ENCODE data around the gene JAM3.

JAM3 gene

GRCh38 chr11:134068829-134069425 is at the start of gene JAM3:
JAM3 (plus strand) TSS chr11:134069072; CDS start chr11:134069084, 12 bp downstream.
- peak; percentile 85 for DNase-seq (ENCODE audit: low read depth, low spot score)
- Histone ChIP-seq H3K9me3 (ENCODE audit: control insufficient read depth, insufficient read depth, low read length) (no peaks in the 10 kb centered on the region), H3K36me3 (ENCODE audit: control insufficient read depth, insufficient read depth, low read length) (no peaks in the 10 kb centered on the region), H3K27me3 (ENCODE audit: control insufficient read depth, insufficient read depth, low read length) (no peaks in the 10 kb centered on the region), H3K4me3 (ENCODE audit: low read length) (peak within 1 kb of the TSS; percentile 98), H3K4me1 (ENCODE audit: control insufficient read depth, insufficient read depth, low read length) (peaks cover 3% of the 10 kb centered on the region; the same call in 1 of the 2 replicates), H3K27ac (ENCODE audit: low read length) (no peak within 1 kb of the TSS)
- no CpG with 5 or more reads among the region's 57 CpGs for WGBS (ENCODE audit: insufficient coverage, insufficient read length)

GRCh38 chr11:134019500-134019899 is 49.4 kb upstream of the JAM3 start:
- Histone ChIP-seq H3K27ac (ENCODE audit: low read length) (no peak overlapping the region), H3K36me3 (ENCODE audit: control insufficient read depth, insufficient read depth, low read length) (no peaks in the 10 kb centered on the region), H3K4me1 (ENCODE audit: control insufficient read depth, insufficient read depth, low read length) (no peaks in the 10 kb centered on the region), H3K4me3 (ENCODE audit: low read length) (no peak overlapping the region), H3K27me3 (ENCODE audit: control insufficient read depth, insufficient read depth, low read length) (no peaks in the 10 kb centered on the region), H3K9me3 (ENCODE audit: control insufficient read depth, insufficient read depth, low read length) (no peaks in the 10 kb centered on the region)
- no CpG with 5 or more reads among the region's 7 CpGs for WGBS (ENCODE audit: insufficient coverage, insufficient read length)
- no peak for DNase-seq (ENCODE audit: low read depth, low spot score)

GRCh38 chr11:134020598-134020997 is 48.3 kb upstream of the JAM3 start:
- H3K9me3 ChIP-seq (ENCODE audit: control insufficient read depth, insufficient read depth, low read length) = no peaks in the 10 kb centered on the region
- no peaks in the 10 kb centered on the region for H3K27me3 ChIP-seq (ENCODE audit: control insufficient read depth, insufficient read depth, low read length)
- no peaks in the 10 kb centered on the region for H3K4me1 ChIP-seq (ENCODE audit: control insufficient read depth, insufficient read depth, low read length)
- H3K4me3 ChIP-seq (ENCODE audit: low read length) = no peak overlapping the region
- no peak for DNase-seq (ENCODE audit: low read depth, low spot score)
- WGBS (ENCODE audit: insufficient coverage, insufficient read length) = no CpG with 5 or more reads among the region's 13 CpGs
- no peak overlapping the region for H3K27ac ChIP-seq (ENCODE audit: low read length)
- no peaks in the 10 kb centered on the region for H3K36me3 ChIP-seq (ENCODE audit: control insufficient read depth, insufficient read depth, low read length)

DNA sequence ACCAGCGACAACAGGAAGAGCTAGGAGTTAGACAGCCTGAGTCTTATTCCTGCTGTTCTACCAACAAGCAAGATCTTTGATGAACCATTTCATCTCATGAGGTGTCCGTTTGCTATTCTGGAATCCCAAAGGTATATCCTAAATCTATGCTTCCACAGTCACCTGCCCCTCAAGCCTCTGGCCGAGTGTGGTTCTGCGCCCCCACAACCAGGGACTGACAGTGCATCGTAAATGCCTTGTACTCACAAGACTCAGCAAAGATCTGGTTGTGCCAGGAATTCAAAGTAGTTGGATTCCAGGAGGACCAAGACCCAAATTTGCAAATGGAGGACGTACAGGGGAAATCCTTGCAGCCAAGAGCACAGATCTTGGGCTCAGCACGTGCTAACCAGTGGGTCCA is 47.5 kb upstream of the JAM3 start:
- no peak for DNase-seq (ENCODE audit: low read depth, low spot score)
- H3K4me1 ChIP-seq (ENCODE audit: control insufficient read depth, insufficient read depth, low read length) = no peaks in the 10 kb centered on the region
- H3K4me3 ChIP-seq (ENCODE audit: low read length) = no peak overlapping the region
- WGBS (ENCODE audit: insufficient coverage, insufficient read length) = no CpG with 5 or more reads among the region's 7 CpGs
- H3K27me3 ChIP-seq (ENCODE audit: control insufficient read depth, insufficient read depth, low read length) = no peaks in the 10 kb centered on the region
- H3K27ac ChIP-seq (ENCODE audit: low read length) = no peak overlapping the region
- H3K9me3 ChIP-seq (ENCODE audit: control insufficient read depth, insufficient read depth, low read length) = no peaks in the 10 kb centered on the region
- H3K36me3 ChIP-seq (ENCODE audit: control insufficient read depth, insufficient read depth, low read length) = no peaks in the 10 kb centered on the region

DNA sequence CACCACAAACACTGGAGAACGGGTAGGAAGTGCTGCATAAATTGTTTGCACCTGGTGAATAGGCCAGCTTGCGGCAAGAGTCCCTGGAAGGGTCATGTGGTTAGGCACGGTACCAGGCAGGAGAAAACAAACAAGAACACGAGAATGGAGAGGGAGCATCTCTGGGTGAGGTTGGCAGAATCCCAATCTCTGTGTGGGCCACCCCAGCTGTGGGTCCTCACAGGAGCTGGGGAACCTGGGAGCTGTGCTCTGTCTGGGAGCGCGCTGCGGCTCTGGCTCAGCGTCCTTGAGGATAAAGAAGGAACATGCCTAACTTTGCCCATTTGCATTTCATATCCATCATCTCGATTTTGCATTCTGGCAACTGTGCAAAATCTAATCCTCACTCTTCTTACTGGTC is 46.1 kb upstream of the JAM3 start:
- H3K4me1 ChIP-seq (ENCODE audit: control insufficient read depth, insufficient read depth, low read length) = 0 out of 2 replicates have a peak, but pooled peaks cover 2% of the 10 kb centered on the region
- H3K27ac ChIP-seq (ENCODE audit: low read length) = no peak overlapping the region
- no peaks in the 10 kb centered on the region for H3K36me3 ChIP-seq (ENCODE audit: control insufficient read depth, insufficient read depth, low read length)
- no CpG with 5 or more reads among the region's 9 CpGs for WGBS (ENCODE audit: insufficient coverage, insufficient read length)
- H3K27me3 ChIP-seq (ENCODE audit: control insufficient read depth, insufficient read depth, low read length) = no peaks in the 10 kb centered on the region
- DNase-seq (ENCODE audit: low read depth, low spot score) = no peak
- H3K9me3 ChIP-seq (ENCODE audit: control insufficient read depth, insufficient read depth, low read length) = no peaks in the 10 kb centered on the region
- no peak overlapping the region for H3K4me3 ChIP-seq (ENCODE audit: low read length)

DNA sequence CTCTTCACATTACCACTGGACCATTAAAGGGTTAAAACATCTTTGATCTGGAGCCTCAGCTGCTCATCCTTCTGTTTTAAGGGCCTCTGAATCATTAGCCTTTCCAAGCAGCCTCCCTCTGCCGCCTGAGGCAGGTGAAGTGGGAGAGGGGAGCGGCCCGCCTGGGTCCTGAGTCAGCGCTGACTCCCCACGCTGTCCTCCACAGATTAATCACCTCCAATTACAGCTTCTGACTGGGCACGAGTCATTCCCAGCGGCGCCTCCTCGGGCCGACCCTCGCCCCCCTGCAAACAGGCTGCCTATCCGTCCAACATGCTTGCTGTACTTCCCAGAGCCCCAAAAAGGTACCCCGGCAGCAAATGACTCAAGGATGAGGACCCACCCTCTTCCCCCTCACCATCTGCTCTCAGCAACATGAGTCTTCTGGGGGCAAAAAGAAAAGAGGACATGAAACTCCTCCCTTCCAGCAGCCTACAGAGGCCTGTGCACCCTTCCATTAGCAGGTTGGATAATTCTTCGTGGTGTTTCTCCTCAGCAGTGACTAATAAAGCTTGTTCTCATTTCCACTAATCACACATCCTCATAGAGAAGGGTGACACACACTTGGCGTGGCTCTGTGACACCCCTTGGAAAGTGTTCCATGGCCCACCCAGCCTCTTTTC is 44.3 kb upstream of the JAM3 start:
- Histone ChIP-seq H3K36me3 (ENCODE audit: control insufficient read depth, insufficient read depth, low read length) (no peaks in the 10 kb centered on the region), H3K27me3 (ENCODE audit: control insufficient read depth, insufficient read depth, low read length) (no peaks in the 10 kb centered on the region), H3K4me1 (ENCODE audit: control insufficient read depth, insufficient read depth, low read length) (0 out of 2 replicates have a peak, but pooled peaks cover 2% of the 10 kb centered on the region), H3K4me3 (ENCODE audit: low read length) (no peak overlapping the region), H3K9me3 (ENCODE audit: control insufficient read depth, insufficient read depth, low read length) (no peaks in the 10 kb centered on the region), H3K27ac (ENCODE audit: low read length) (no peak overlapping the region)
- WGBS (ENCODE audit: insufficient coverage, insufficient read length) = no CpG with 5 or more reads among the region's 15 CpGs
- DNase-seq (ENCODE audit: low read depth, low spot score) = no peak

DNA sequence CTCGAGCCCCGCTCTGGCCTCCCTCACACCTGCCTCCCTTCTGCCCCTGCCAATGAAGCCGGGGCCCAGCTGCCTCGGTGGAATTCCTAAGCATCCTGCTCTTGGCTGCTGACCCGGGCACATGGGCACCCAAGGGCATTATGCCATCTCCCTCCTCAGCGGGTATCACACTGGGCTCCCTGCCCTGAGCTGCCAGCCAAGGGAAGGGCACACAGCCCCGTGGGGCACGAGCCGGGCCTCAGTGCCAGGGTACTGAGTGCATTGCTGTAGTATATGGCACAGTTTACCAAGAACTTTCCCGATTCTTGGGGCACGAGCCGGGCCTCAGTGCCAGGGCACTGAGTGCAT is 43.8 kb upstream of the JAM3 start:
- H3K9me3 ChIP-seq (ENCODE audit: control insufficient read depth, insufficient read depth, low read length) = no peaks in the 10 kb centered on the region
- no peak overlapping the region for H3K27ac ChIP-seq (ENCODE audit: low read length)
- no peak for DNase-seq (ENCODE audit: low read depth, low spot score)
- no CpG with 5 or more reads among the region's 12 CpGs for WGBS (ENCODE audit: insufficient coverage, insufficient read length)
- no peaks in the 10 kb centered on the region; the same call in 1 of the 2 replicates for H3K27me3 ChIP-seq (ENCODE audit: control insufficient read depth, insufficient read depth, low read length)
- 0 out of 2 replicates have a peak, but pooled peaks cover 2% of the 10 kb centered on the region for H3K4me1 ChIP-seq (ENCODE audit: control insufficient read depth, insufficient read depth, low read length)
- H3K4me3 ChIP-seq (ENCODE audit: low read length) = no peak overlapping the region
- no peaks in the 10 kb centered on the region for H3K36me3 ChIP-seq (ENCODE audit: control insufficient read depth, insufficient read depth, low read length)

GRCh38 chr11:134026655-134027343 is 42.1 kb upstream of the JAM3 start:
- no peaks in the 10 kb centered on the region for H3K9me3 ChIP-seq (ENCODE audit: control insufficient read depth, insufficient read depth, low read length)
- no peaks in the 10 kb centered on the region for H3K36me3 ChIP-seq (ENCODE audit: control insufficient read depth, insufficient read depth, low read length)
- no peak for DNase-seq (ENCODE audit: low read depth, low spot score)
- 0 out of 2 replicates have a peak, but pooled peaks cover 2% of the 10 kb centered on the region for H3K4me1 ChIP-seq (ENCODE audit: control insufficient read depth, insufficient read depth, low read length)
- no peak overlapping the region for H3K4me3 ChIP-seq (ENCODE audit: low read length)
- WGBS (ENCODE audit: insufficient coverage, insufficient read length) = no CpG with 5 or more reads among the region's 11 CpGs
- H3K27me3 ChIP-seq (ENCODE audit: control insufficient read depth, insufficient read depth, low read length) = no peaks in the 10 kb centered on the region; the same call in 1 of the 2 replicates
- H3K27ac ChIP-seq (ENCODE audit: low read length) = no peak overlapping the region

DNA sequence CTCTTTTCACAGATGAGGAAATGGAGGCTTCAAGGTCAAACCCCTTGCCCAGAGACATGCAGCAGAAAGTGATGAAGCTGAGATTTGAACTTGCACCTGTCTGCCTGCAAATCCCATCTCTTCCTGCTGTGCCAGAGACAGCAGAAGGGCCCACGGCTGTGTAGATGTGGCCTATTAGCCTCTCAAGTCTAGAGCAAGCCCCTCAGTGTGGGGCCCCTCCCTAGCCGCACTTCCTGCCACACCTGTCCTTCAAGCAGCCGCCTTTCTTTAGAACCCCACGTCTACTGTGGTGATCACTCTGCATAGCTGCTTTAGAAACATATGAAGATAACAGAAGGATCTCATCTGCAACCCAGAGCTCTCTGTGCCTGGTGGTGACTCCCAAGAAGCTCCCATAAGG is 41.2 kb upstream of the JAM3 start:
- DNase-seq (ENCODE audit: low read depth, low spot score) = no peak
- no peak overlapping the region for H3K27ac ChIP-seq (ENCODE audit: low read length)
- H3K4me3 ChIP-seq (ENCODE audit: low read length) = no peak overlapping the region
- H3K27me3 ChIP-seq (ENCODE audit: control insufficient read depth, insufficient read depth, low read length) = no peaks in the 10 kb centered on the region; the same call in 1 of the 2 replicates
- no peaks in the 10 kb centered on the region for H3K9me3 ChIP-seq (ENCODE audit: control insufficient read depth, insufficient read depth, low read length)
- WGBS (ENCODE audit: insufficient coverage, insufficient read length) = no CpG with 5 or more reads among the region's 4 CpGs
- H3K36me3 ChIP-seq (ENCODE audit: control insufficient read depth, insufficient read depth, low read length) = no peaks in the 10 kb centered on the region
- peaks cover 2% of the 10 kb centered on the region; the same call in 1 of the 2 replicates for H3K4me1 ChIP-seq (ENCODE audit: control insufficient read depth, insufficient read depth, low read length)

- H3K27me3 ChIP-seq (ENCODE audit: control insufficient read depth, insufficient read depth, low read length) = no peaks in the 10 kb centered on the region; the same call in 1 of the 2 replicates
- no CpG with 5 or more reads among the region's 3 CpGs for WGBS (ENCODE audit: insufficient coverage, insufficient read length)
- no peak overlapping the region for H3K27ac ChIP-seq (ENCODE audit: low read length)
- H3K36me3 ChIP-seq (ENCODE audit: control insufficient read depth, insufficient read depth, low read length) = no peaks in the 10 kb centered on the region
- no peaks in the 10 kb centered on the region for H3K9me3 ChIP-seq (ENCODE audit: control insufficient read depth, insufficient read depth, low read length)
- H3K4me1 ChIP-seq (ENCODE audit: control insufficient read depth, insufficient read depth, low read length) = peaks cover 4% of the 10 kb centered on the region; the same call in 1 of the 2 replicates
- no peak for DNase-seq (ENCODE audit: low read depth, low spot score)
- H3K4me3 ChIP-seq (ENCODE audit: low read length) = no peak overlapping the region
These were observed 40.4 kb upstream of the JAM3 start for GRCh38 chr11:134028368-134028920.
